ENCODE data around the gene SORBS2.

GRCh38 chr4:185640811-185641675 is 171.0 kb downstream of the SORBS2 start:
- TF ChIP-seq POLR2A (IDR thresholded peaks at IDR 0.05) (no peak), CTCF (IDR thresholded peaks at IDR 0.05) (peak in 2 of 3 donors; percentile 43 to 49)
